ENCODE measurements around the gene PTPRO.

GRCh38 chr12:15589328-15590032, 267.2 kb downstream of the PTPRO start:
- TF ChIP-seq, protein P1, sequence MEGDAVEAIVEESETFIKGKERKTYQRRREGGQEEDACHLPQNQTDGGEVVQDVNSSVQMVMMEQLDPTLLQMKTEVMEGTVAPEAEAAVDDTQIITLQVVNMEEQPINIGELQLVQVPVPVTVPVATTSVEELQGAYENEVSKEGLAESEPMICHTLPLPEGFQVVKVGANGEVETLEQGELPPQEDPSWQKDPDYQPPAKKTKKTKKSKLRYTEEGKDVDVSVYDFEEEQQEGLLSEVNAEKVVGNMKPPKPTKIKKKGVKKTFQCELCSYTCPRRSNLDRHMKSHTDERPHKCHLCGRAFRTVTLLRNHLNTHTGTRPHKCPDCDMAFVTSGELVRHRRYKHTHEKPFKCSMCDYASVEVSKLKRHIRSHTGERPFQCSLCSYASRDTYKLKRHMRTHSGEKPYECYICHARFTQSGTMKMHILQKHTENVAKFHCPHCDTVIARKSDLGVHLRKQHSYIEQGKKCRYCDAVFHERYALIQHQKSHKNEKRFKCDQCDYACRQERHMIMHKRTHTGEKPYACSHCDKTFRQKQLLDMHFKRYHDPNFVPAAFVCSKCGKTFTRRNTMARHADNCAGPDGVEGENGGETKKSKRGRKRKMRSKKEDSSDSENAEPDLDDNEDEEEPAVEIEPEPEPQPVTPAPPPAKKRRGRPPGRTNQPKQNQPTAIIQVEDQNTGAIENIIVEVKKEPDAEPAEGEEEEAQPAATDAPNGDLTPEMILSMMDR (IDR thresholded peaks at IDR 0.05; ENCODE audit: low read depth, low read length), result no peak
- no peak for TF ChIP-seq EZH2phosphoT487 (IDR thresholded peaks at IDR 0.05; ENCODE audit: low read depth)
